HepG2 (cell line): Measurements from ENCODE around the gene CSTPP1. TPM values are rescaled to one million over a fixed set of nuclear protein-coding genes. Genes with fewer than 3 reads are reported as not detected.

Source experiments
- ARNTL ChIP-seq: sonication (generic); formaldehyde crosslinking; IDR thresholded peaks from 2 replicates; pipeline ENCODE4 v1.4.0; 2020; ENCODE audit warnings: mild to moderate bottlenecking, missing genetic modification reagents
- CEBPG ChIP-seq: IDR thresholded peaks from 2 replicates; pipeline ENCODE4 v1.6.1; 2016
- GABPA ChIP-seq, 2 experiments: IDR thresholded peaks; 2 replicates each; pipeline ENCODE4 v1.6.1; 2011 to 2016; ENCODE audit warnings: low read depth in 2 of 2, low read length in 1 of 2, missing biosample characterization in 1 of 2, missing genetic modification characterization in 1 of 2
- HNF4G ChIP-seq, 2 experiments: sonication (generic) in 1 of 2; formaldehyde crosslinking in 1 of 2; IDR thresholded peaks; 2 replicates each; pipeline versions ENCODE4 v1.4.0 to v1.6.1; 2011 to 2020; ENCODE audit warnings: borderline replicate concordance in 2 of 2, low read depth in 2 of 2, mild to moderate bottlenecking in 2 of 2, low read length in 1 of 2, missing genetic modification reagents in 1 of 2, moderate library complexity in 1 of 2
- HOMEZ ChIP-seq: IDR thresholded peaks from 2 replicates; pipeline ENCODE4 v1.6.1; 2016; ENCODE audit warnings: low read depth
- ISL2 ChIP-seq: sonication (generic); formaldehyde crosslinking; IDR thresholded peaks from 2 replicates; pipeline ENCODE4 v1.5.0; 2020; ENCODE audit warnings: missing genetic modification reagents
- JUNB ChIP-seq: sonication (generic); formaldehyde crosslinking; IDR thresholded peaks from 2 replicates; pipeline ENCODE4 v1.8.0; 2022; ENCODE audit warnings: missing genetic modification reagents, mild to moderate bottlenecking, borderline replicate concordance
- KDM2A ChIP-seq: sonication (generic); formaldehyde crosslinking; IDR thresholded peaks from 2 replicates; pipeline ENCODE4 v1.4.0; 2020; ENCODE audit warnings: low read depth, missing genetic modification reagents, borderline replicate concordance
- LCORL ChIP-seq, 2 experiments: fragments of 450-650 bp in 1 of 2; sonication (generic) in 1 of 2; formaldehyde crosslinking in 1 of 2; IDR thresholded peaks; 2 replicates each; pipeline versions ENCODE4 v1.5.0 to v1.6.1; 2017 to 2020; ENCODE audit warnings: antibody characterized with exemption in 1 of 2, missing genetic modification reagents in 1 of 2
- MAZ ChIP-seq, 2 experiments: sonication (generic) in 1 of 2; formaldehyde crosslinking in 1 of 2; IDR thresholded peaks; 2 replicates each; pipeline versions ENCODE4 v1.5.0 to v1.6.1; 2012 to 2020; ENCODE audit warnings: low read depth in 2 of 2, mild to moderate bottlenecking in 2 of 2, borderline replicate concordance in 1 of 2, improper control_type of control experiment in 1 of 2, low read length in 1 of 2, missing genetic modification reagents in 1 of 2, moderate library complexity in 1 of 2
- ZFX ChIP-seq: sonication (generic); formaldehyde crosslinking; IDR thresholded peaks from 2 replicates; pipeline ENCODE4 v1.4.0; 2020; ENCODE audit warnings: mild to moderate bottlenecking, low read depth, missing genetic modification reagents, moderate library complexity
- ZNF503 ChIP-seq: sonication (generic); formaldehyde crosslinking; IDR thresholded peaks from 2 replicates; pipeline ENCODE4 v1.4.0; 2020; ENCODE audit warnings: missing genetic modification reagents
- polyA plus RNA-seq, 8 experiments: library from polyadenylated mRNA; depleted of rRNA in 3 of 8; stranded (reverse) in 7 of 8; unstranded in 1 of 8; fragments of >200 nt; fragmentation: Illumina TruSeq in 4 of 8; extraction: Trizol in 4 of 8; gene quantifications; 2 replicates each; pipeline versions ENCODE4 v1.2.1 to v1.2.3, GENCODE V29; 2011 to 2016; ENCODE audit warnings: low read depth in 4 of 8, missing spikeins in 1 of 8, mixed read lengths in 1 of 8; ENCODE audit not compliant: insufficient read depth in 1 of 8
- total RNA-seq, 5 experiments: library from RNA; depleted of rRNA; stranded (reverse); fragments of >200 nt; fragmentation: Illumina TruSeq; extraction: Trizol; gene quantifications; 2 replicates each; pipeline ENCODE4 v1.2.3, GENCODE V29; 2016; ENCODE audit warnings: low read depth in 1 of 5
- TF ChIP-seq, protein P1 (sequence below): sonication (generic); formaldehyde crosslinking; IDR thresholded peaks from 2 replicates; pipeline ENCODE4 v1.9.0; 2022; ENCODE audit warnings: low read depth, missing genetic modification reagents
- TF ChIP-seq, protein P2 (sequence below): sonication (generic); formaldehyde crosslinking; IDR thresholded peaks from 2 replicates; pipeline ENCODE4 v1.4.0; 2020; ENCODE audit warnings: missing genetic modification reagents

The CSTPP1 gene
- total and polyA plus RNA-seq, 2 of the 13 experiments (the other 11 are each of a cell fraction or from before 2014, with no cell fraction given), result 12.3 to 14.6 TPM

GRCh38 chr11:46984987-46985386 is 48.4 kb downstream of the CSTPP1 start (continued):
- TF ChIP-seq HNF4G (IDR thresholded peaks at IDR 0.05; ENCODE audit: borderline replicate concordance, low read depth, low read length) (peak; percentile 70; the same call in 1 of the 2 replicates), HNF4G (CRISPR knock-in tag; IDR thresholded peaks at IDR 0.05; ENCODE audit: borderline replicate concordance, low read depth) (no peak; the same call in 1 of the 2 replicates), ZFX (CRISPR knock-in tag) (no peak), JUNB (CRISPR knock-in tag) (peak; percentile 90), HOMEZ (CRISPR knock-in tag) (peak; percentile 88; the same call in 1 of the 2 replicates), ZNF503 (peak; percentile 37; the same call in 1 of the 2 replicates), LCORL (IDR thresholded peaks at IDR 0.05) (peak; percentile 82; the same call in 1 of the 2 replicates), LCORL (CRISPR knock-in tag; IDR thresholded peaks at IDR 0.05) (peak; percentile 99), ARNTL (CRISPR knock-in tag) (0 out of 2 replicates have a peak, but pooled peaks have one; percentile 24), CEBPG (CRISPR knock-in tag) (peak; percentile 56), ISL2 (CRISPR knock-in tag) (peak; percentile 51; the same call in 1 of the 2 replicates), GABPA (IDR thresholded peaks at IDR 0.05; ENCODE audit: low read depth, low read length) (no peak), GABPA (CRISPR knock-in tag; IDR thresholded peaks at IDR 0.05; ENCODE audit: low read depth) (no peak), KDM2A (CRISPR knock-in tag) (no peak), MAZ (IDR thresholded peaks at IDR 0.05; ENCODE audit: borderline replicate concordance, low read depth, low read length) (no peak), MAZ (CRISPR knock-in tag; IDR thresholded peaks at IDR 0.05; ENCODE audit: low read depth) (peak; percentile 23; the same call in 1 of the 2 replicates)
- TF ChIP-seq, protein P1, sequence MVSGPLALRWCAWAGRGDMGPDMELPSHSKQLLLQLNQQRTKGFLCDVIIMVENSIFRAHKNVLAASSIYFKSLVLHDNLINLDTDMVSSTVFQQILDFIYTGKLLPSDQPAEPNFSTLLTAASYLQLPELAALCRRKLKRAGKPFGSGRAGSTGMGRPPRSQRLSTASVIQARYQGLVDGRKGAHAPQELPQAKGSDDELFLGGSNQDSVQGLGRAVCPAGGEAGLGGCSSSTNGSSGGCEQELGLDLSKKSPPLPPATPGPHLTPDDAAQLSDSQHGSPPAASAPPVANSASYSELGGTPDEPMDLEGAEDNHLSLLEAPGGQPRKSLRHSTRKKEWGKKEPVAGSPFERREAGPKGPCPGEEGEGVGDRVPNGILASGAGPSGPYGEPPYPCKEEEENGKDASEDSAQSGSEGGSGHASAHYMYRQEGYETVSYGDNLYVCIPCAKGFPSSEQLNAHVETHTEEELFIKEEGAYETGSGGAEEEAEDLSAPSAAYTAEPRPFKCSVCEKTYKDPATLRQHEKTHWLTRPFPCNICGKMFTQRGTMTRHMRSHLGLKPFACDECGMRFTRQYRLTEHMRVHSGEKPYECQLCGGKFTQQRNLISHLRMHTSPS (CRISPR knock-in tag), result no peak
- TF ChIP-seq, protein P2, sequence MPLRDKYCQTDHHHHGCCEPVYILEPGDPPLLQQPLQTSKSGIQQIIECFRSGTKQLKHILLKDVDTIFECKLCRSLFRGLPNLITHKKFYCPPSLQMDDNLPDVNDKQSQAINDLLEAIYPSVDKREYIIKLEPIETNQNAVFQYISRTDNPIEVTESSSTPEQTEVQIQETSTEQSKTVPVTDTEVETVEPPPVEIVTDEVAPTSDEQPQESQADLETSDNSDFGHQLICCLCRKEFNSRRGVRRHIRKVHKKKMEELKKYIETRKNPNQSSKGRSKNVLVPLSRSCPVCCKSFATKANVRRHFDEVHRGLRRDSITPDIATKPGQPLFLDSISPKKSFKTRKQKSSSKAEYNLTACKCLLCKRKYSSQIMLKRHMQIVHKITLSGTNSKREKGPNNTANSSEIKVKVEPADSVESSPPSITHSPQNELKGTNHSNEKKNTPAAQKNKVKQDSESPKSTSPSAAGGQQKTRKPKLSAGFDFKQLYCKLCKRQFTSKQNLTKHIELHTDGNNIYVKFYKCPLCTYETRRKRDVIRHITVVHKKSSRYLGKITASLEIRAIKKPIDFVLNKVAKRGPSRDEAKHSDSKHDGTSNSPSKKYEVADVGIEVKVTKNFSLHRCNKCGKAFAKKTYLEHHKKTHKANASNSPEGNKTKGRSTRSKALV (CRISPR knock-in tag), result 0 out of 2 replicates have a peak, but pooled peaks have one; percentile 23
